Mesodermal cell (in vitro differentiated cells): ENCODE results near the gene PRCC.

Experiments used
- H3K27ac ChIP-seq: 2 replicates; pipeline ENCODE4 v1.7.0; 2013; ENCODE audit warnings: mild to moderate bottlenecking, low read depth, low read length, moderate library complexity; ENCODE audit not compliant: severe bottlenecking
- H3K36me3 ChIP-seq: 2 replicates; pipeline ENCODE4 v1.7.1; 2013; ENCODE audit warnings: mild to moderate bottlenecking, low read length, moderate library complexity; ENCODE audit not compliant: control insufficient read depth, insufficient read depth
- H3K4me1 ChIP-seq: one replicate; pipeline ENCODE4 v1.7.1; 2013; ENCODE audit warnings: mild to moderate bottlenecking, low read length; ENCODE audit not compliant: insufficient read depth, control insufficient read depth, poor library complexity, severe bottlenecking
- H3K4me3 ChIP-seq: 2 replicates; pipeline ENCODE4 v1.7.0; 2013; ENCODE audit warnings: low read length, control low read depth, mild to moderate bottlenecking; ENCODE audit not compliant: insufficient read depth, poor library complexity, severe bottlenecking; ENCODE audit errors: extremely low read depth
- H3K9me3 ChIP-seq: 2 replicates; pipeline ENCODE4 v1.7.1; 2013; ENCODE audit warnings: mild to moderate bottlenecking, low read length, moderate library complexity; ENCODE audit not compliant: control insufficient read depth
- WGBS, 2 experiments: methylation state at CpG; one replicate each; pipeline ENCODE4 v1.1.5; 2013; ENCODE audit warnings: missing lambda C conversion rate in 2 of 2; ENCODE audit not compliant: insufficient coverage in 2 of 2; 5-methylcytosine and 5-hydroxymethylcytosine counted together

Gene PRCC

DNA sequence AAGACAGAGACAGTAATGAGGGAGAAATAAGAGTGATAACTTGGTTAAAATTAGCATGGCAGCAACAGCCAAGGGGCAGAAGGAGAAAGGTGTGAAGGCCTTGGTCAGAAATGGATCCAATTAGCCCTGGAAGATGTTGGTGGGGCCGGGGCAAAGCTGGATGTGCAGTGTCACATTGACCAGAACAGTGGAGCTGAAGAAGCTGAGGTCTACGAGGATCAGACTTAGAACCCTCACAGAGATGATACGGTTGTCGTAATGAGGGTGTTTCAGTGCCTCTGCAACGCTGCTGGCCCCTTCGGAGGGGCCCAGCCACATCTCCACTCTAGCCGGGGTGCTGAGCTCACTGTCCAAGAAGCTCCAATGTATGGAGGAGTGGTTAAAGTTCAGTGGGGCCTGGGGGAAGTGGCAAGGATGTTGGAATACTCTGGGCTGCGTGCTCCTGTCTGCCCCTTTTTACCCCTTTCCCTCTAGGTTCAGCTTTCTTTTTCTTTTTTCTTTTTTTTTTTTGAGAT, 35.1 kb downstream of the PRCC start:
- peaks cover 25% of the 10 kb centered on the region for H3K4me1 ChIP-seq
- 98 to 100% methylated on average over 6 to 7 of the region's 8 CpGs for WGBS, 2 experiments
- H3K36me3 ChIP-seq: peaks cover 42% of the 10 kb centered on the region
- no peak overlapping the region for H3K4me3 ChIP-seq
- no peak overlapping the region for H3K27ac ChIP-seq
- no peaks in the 10 kb centered on the region for H3K9me3 ChIP-seq

DNA sequence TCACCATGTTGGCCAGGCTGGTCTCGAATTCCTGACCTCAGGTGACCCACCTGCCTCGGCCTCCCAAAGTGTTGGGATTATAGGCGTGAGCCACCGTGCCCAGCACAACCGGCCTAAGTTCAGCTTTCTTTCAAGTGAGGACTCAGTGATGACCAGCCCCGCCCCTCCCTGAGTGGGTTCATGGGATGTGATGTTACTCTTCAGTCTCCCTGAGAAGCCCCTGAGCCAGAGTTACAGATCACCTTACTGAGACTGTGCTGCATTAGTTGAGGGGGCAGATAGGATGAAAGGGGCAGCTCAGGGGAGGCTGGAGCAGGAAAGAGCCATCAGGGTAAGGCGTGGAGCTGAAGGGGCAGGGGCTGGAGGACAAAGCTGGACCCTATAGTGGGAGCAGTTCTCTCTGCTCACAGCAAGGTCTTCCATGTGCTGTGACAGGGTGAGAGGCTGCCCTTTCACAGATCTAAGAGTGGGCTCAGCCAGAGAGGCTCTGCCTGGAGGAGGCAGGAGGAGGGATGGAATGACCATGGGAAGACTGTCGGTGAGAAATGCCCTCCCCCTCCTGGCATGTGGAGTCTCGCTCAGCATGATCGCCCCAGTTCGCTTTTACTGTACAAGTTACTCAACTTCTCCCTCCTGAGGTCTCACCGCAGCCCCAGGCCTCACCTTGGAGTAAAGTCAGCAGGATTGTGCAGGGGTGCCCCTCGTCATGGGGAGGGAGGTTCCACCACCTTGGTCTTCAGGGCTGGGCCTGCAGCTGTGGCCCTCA, 35.9 kb downstream of the PRCC start:
- WGBS, 2 experiments: 97 to 98% methylated on average over 8 to 13 of the region's 13 CpGs
- H3K36me3 ChIP-seq: peaks cover 36% of the 10 kb centered on the region
- H3K4me3 ChIP-seq: no peak overlapping the region
- no peak overlapping the region for H3K27ac ChIP-seq
- H3K9me3 ChIP-seq: no peaks in the 10 kb centered on the region
- peaks cover 18% of the 10 kb centered on the region for H3K4me1 ChIP-seq

GRCh38 chr1:156804026-156804425, 36.7 kb downstream of the PRCC start:
- no peak overlapping the region for H3K27ac ChIP-seq
- WGBS, 2 experiments: 83 to 93% methylated on average over 3 of the region's 3 CpGs
- H3K36me3 ChIP-seq: peaks cover 29% of the 10 kb centered on the region
- no peak overlapping the region for H3K4me3 ChIP-seq
- no peaks in the 10 kb centered on the region for H3K9me3 ChIP-seq
- peaks cover 12% of the 10 kb centered on the region for H3K4me1 ChIP-seq

GRCh38 chr1:156804572-156805243, 37.4 kb downstream of the PRCC start:
- Histone ChIP-seq H3K4me1 (peaks cover 10% of the 10 kb centered on the region), H3K36me3 (peaks cover 28% of the 10 kb centered on the region), H3K9me3 (no peaks in the 10 kb centered on the region), H3K27ac (no peak overlapping the region), H3K4me3 (no peak overlapping the region)
- 68 to 98% methylated on average over 4 to 5 of the region's 6 CpGs for WGBS, 2 experiments

DNA sequence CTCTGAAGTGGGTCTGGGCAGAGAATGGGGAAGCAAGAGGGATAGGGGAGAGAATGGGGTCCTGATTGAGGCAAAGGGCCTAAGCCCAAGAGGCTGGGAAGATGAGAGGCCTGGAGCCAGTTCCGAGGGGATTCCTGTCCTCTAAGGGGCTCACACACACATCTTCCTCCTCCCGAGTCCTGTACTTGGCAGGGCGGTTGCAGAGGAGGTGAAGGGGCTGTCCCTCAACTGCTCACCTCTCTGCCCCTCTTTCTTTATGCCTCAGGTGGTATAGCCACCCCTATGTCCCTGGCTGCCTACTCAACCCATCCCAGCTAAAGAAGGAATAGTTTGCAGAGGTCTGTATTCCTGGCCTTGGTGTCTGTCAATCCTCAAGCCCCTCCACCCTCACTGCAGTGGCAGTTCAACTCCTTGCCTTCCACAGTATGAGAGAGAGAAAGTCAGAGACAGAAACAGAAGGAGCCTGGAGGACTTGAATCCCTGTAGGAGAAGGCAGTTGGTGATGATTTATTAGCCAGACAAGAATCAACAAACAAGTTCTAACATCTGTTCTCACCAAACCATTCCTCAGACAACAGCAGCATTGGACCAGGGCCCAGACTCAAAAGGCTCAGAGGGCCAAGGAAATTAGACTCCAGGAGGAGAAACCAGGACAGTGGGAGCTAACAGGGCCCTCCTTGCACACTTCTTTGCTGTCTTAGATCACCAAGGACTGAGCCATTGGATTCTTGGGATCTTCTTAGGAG, 38.6 kb downstream of the PRCC start:
- H3K36me3 ChIP-seq: peaks cover 16% of the 10 kb centered on the region
- H3K4me3 ChIP-seq: no peak overlapping the region
- 95 to 100% methylated on average over 1 to 3 of the region's 3 CpGs for WGBS, 2 experiments
- H3K9me3 ChIP-seq: no peaks in the 10 kb centered on the region
- peaks cover 8% of the 10 kb centered on the region for H3K4me1 ChIP-seq
- peak overlapping the region; percentile 5 for H3K27ac ChIP-seq

- Histone ChIP-seq H3K36me3 (peaks cover 8% of the 10 kb centered on the region), H3K4me1 (peaks cover under 1% of the 10 kb centered on the region), H3K27ac (no peak overlapping the region), H3K9me3 (no peaks in the 10 kb centered on the region), H3K4me3 (no peak overlapping the region)
- 92 to 96% methylated on average over 5 to 6 of the region's 7 CpGs for WGBS, 2 experiments
Observed at GRCh38 chr1:156806512-156807440, 39.4 kb downstream of the PRCC start.

DNA sequence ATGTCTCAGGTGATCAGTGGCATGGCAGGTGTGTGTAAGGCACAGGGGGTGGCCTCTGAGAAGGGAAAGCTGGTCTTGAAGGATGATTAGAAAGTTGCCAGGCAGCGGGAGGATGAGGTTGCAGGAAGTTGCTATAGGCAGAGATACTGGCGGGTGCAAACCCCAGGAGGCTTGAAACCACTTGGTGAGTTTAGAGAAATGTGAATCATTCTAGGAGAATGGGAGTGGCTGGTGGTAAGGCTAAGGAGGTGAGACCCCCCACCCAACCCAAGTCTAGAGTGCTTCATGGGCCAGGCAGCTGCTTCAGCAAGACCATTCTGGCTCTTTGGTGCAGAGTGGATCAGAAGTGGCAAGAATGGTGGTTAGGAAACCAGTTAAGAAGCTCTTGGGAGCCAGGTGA, 40.3 kb downstream of the PRCC start:
- H3K4me3 ChIP-seq: no peak overlapping the region
- no peak overlapping the region for H3K27ac ChIP-seq
- 86 to 100% methylated on average over 2 of the region's 2 CpGs for WGBS, 2 experiments
- H3K4me1 ChIP-seq: no peaks in the 10 kb centered on the region
- H3K9me3 ChIP-seq: no peaks in the 10 kb centered on the region
- peaks cover 4% of the 10 kb centered on the region for H3K36me3 ChIP-seq

DNA sequence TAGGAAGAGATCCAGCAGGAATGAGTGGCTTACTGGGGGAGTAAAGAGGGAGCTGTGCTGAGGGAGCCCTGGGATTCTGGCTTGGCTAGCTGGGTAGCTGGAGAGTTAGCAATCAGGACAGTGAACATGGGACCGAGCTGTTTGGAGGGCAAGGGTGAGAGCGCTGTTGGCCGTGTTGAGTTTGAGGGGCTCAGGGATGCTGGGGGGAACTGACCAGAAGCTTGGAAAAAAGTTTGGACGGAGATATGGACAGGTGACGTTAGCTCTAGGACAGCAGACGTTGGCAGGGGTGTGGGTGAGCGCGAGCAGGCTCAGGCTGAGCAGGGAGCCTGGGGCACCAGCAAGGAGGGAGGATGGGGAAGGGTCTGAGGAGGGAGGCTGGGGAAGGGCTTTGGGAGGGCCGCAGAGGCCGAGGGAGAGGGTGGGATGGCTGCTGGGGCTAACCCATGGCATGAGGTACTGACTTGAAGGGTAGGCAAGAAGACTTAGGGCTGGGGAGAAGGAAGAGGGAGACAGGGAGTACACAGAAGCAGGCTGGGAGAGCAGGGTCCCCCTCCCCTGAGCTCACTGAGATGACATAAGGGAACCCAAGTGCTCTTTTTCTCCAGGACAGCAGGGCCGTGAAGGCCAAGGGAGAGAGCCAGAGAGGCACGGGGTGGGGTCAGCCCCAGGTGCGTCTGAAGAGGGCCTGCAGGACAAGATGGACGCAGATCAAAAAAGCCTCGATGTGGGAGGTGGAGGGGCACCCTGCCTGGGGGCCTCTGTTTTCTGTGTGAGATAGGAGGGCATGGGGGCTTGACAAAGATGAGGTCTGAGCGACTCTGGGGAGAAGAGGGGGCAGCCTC, 41.1 kb downstream of the PRCC start:
- WGBS, 2 experiments: 91 to 92% methylated on average over 15 of the region's 16 CpGs

DNA sequence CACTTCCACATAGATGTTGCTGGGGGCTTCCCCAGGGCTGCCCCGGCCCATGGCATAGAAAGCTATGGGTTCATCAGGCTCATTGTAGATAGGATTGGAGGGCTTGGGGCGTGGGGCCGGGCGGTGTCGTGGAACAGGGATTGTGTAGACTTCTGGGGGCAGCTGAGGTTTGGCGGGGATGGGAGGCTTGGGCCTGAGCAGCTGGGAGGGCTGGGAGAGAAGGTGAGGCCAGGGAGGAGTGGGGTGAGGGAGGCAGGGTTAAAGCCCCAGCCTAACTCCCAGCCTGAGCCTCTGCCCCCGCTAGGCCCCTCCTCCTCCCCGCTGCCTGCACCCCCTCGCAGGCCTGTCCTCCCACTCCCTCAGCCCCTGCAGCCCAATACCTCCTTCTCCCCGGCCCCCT, 41.9 kb downstream of the PRCC start:
- no peak overlapping the region for H3K4me3 ChIP-seq
- H3K36me3 ChIP-seq: peaks cover 4% of the 10 kb centered on the region
- WGBS, 2 experiments: 95 to 100% methylated on average over 5 to 9 of the region's 10 CpGs
- H3K9me3 ChIP-seq: no peaks in the 10 kb centered on the region
- peaks cover 8% of the 10 kb centered on the region for H3K4me1 ChIP-seq
- no peak overlapping the region for H3K27ac ChIP-seq

More for the DNA sequence above, 41.1 kb downstream of the PRCC start:
- Histone ChIP-seq H3K4me1 (peaks cover 2% of the 10 kb centered on the region), H3K36me3 (peaks cover 4% of the 10 kb centered on the region), H3K9me3 (no peaks in the 10 kb centered on the region), H3K4me3 (no peak overlapping the region), H3K27ac (no peak overlapping the region)
